Astrocyte of the spinal cord (primary cell): Measurements from ENCODE around the gene ACER3.

ENCODE experiments used
- DNase-seq: peaks from one replicate; pipeline ENCODE4 v3.0.0; 2011; ENCODE audit warnings: low read depth, low spot score
- H3K4me3 ChIP-seq: 2 replicates; pipeline ENCODE4 v1.5.1; 2011; ENCODE audit warnings: low read depth, mild to moderate bottlenecking, low read length, moderate library complexity
- CTCF ChIP-seq: IDR thresholded peaks from 2 replicates; pipeline ENCODE4 v1.5.1; 2012; ENCODE audit warnings: low read depth, mild to moderate bottlenecking, low read length, inconsistent platforms
- in situ Hi-C: cut with HindIII; loops from 2 replicates; pipeline ENCODE4 v1.10.0; 2017; ENCODE audit warnings: low sequenced_read_pairs

The ACER3 gene

GRCh38 chr11:76974179-76974891 is 113.6 kb downstream of the ACER3 start:
- in situ Hi-C loops, result no loop called here
- no peak for TF ChIP-seq CTCF
- no peak overlapping the region for H3K4me3 ChIP-seq
- no peak for DNase-seq

GRCh38 chr11:76975513-76975912 is 114.8 kb downstream of the ACER3 start:
- no peak for TF ChIP-seq CTCF
- DNase-seq, result no peak
- no peak overlapping the region for H3K4me3 ChIP-seq
- in situ Hi-C loops, result no loop called here

GRCh38 chr11:76977791-76978190 is 117.1 kb downstream of the ACER3 start:
- DNase-seq, result no peak
- no peak for TF ChIP-seq CTCF
- in situ Hi-C loops, result no loop called here
- H3K4me3 ChIP-seq, result no peak overlapping the region

- no peak for TF ChIP-seq CTCF
- H3K4me3 ChIP-seq, result no peak overlapping the region
- no peak for DNase-seq
- in situ Hi-C loops, result no loop called here
These were observed 117.5 kb downstream of the ACER3 start for GRCh38 chr11:76978239-76978638.

- no peak overlapping the region for H3K4me3 ChIP-seq
- DNase-seq, result no peak
- in situ Hi-C loops, result no loop called here
- TF ChIP-seq CTCF, result no peak
These were observed 118.1 kb downstream of the ACER3 start for GRCh38 chr11:76978818-76979217.

GRCh38 chr11:76980196-76980595 is 119.5 kb downstream of the ACER3 start:
- DNase-seq, result no peak
- H3K4me3 ChIP-seq, result no peak overlapping the region
- TF ChIP-seq CTCF, result no peak
- in situ Hi-C loops, result no loop called here
